ENCODE measurements around the gene AFF3. TPM values are rescaled to one million over a fixed set of nuclear protein-coding genes. Genes with fewer than 3 reads are reported as not detected.
A peak's percentile ranks its signal among the peaks of the same experiment; 100 is the strongest.

The AFF3 gene
- polyA plus RNA-seq, 3 donors from 2014 or later: 1.4 to 7.4 (median 3.8) TPM

- Mint-ChIP-seq H3K4me1 (peaks cover 8 to 18% of the 10 kb centered on the region in 2 donors), H3K4me3 (no peak overlapping the region)
- DNase-seq: no peak
Observed at GRCh38 chr2:100066856-100067255, 75.5 kb downstream of the AFF3 start.

DNA sequence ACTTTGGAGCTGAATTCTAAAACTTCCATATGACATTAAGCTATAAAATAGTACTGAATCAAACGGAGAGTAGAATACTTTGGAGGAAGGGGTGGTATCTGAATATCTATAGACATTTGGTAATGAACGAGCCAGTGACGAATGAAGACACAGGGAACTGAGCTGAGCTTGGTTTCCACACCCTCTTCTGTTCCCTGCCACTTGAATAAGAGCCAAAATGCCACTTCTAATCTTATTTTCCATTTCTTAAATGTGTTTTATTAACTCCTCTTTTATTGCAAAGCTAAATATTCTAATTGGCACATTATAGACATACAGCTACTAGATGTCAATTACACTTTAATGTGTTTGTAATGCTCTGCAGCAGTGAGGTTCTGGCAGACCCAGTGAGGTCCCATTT lies 76.1 kb downstream of the AFF3 start:
- no peaks in the 10 kb centered on the region for H3K36me3 Mint-ChIP-seq
- H3K27me3 Mint-ChIP-seq (ENCODE audit: low read depth in 3 of 3): peaks cover 0 to under 1% (median 0%) of the 10 kb centered on the region in 3 donors
- DNase-seq: no peak
- H3K4me3 Mint-ChIP-seq: no peak overlapping the region
- H3K4me1 Mint-ChIP-seq: peaks cover 12 to 15% of the 10 kb centered on the region in 2 donors
- H3K9me3 Mint-ChIP-seq: peaks cover 0 to 6% (median 0%) of the 10 kb centered on the region in 6 donors
- H3K27ac Mint-ChIP-seq: no peak overlapping the region

More at GRCh38 chr2:100066856-100067255, 75.5 kb downstream of the AFF3 start:
- Mint-ChIP-seq H3K36me3 (no peaks in the 10 kb centered on the region), H3K27ac (no peak overlapping the region), H3K9me3 (peaks cover 0 to 6% (median 0%) of the 10 kb centered on the region in 6 donors), H3K27me3 (ENCODE audit: low read depth in 3 of 3) (peaks cover 0 to 4% (median 0%) of the 10 kb centered on the region in 3 donors)

DNA sequence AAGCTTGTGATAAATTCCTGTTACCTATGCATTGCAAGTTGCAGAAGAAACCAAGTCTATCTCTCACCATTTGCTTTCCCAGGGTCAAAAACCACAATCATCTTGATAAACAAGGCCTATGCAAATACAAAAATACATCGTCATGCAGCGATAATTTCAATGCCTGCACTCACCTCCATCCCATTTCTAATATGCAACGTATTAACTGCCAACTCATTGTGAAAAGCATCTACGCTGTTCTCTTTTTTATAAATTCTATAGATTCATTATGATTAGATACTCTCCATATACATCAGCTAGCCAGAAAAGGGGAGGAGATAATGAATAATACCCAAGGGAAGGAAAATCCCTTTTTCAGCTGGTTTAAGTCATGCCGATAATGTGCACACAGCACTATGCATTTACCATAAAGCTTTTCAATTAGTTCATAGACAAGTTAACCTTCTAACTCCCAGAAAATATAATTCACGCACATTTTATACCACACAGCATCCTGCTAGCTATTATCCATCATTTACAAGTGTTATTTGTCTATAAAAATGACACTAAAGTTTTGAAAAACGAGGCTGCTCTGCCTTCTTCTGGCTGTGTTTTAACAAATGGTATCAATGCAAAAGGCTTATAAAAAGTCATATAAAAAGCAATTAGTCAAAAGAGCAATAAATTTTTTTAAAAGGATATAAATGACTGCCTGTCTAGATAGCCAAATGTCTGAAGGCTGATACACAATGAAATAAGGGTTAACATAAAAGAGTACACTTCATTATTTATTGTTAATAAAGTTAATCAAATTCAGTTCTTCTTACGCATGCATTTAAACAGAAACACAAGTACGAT lies 77.6 kb downstream of the AFF3 start:
- peaks cover 16 to 21% of the 10 kb centered on the region in 2 donors for H3K4me1 Mint-ChIP-seq
- no peak overlapping the region for H3K4me3 Mint-ChIP-seq
- H3K27ac Mint-ChIP-seq: no peak overlapping the region
- peaks cover 0 to 6% (median 0%) of the 10 kb centered on the region in 6 donors for H3K9me3 Mint-ChIP-seq
- H3K36me3 Mint-ChIP-seq: no peaks in the 10 kb centered on the region
- no peak for DNase-seq
- H3K27me3 Mint-ChIP-seq (ENCODE audit: low read depth in 3 of 3): no peaks in the 10 kb centered on the region

DNA sequence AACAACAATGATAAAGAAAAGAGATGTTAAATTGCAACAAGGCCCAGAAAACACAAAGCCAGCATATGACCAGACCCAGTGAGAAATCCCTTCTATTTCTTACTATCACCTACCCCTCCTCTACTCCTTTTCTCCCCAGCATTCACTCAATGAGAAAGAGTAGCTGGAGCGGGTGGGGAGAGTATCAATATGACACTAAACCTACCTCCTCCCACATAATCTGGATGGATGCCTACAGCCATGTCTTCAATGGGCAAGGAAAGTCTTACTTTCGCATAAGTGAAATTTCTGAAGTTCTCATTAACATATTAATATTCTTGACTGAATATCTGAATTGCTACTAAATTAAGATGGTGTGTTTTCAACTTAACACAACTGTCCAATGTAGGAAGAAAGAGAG lies 78.2 kb downstream of the AFF3 start:
- peaks cover 16 to 21% of the 10 kb centered on the region in 2 donors for H3K4me1 Mint-ChIP-seq

GRCh38 chr2:100063459-100063953 lies 78.9 kb downstream of the AFF3 start:
- peaks cover 16 to 21% of the 10 kb centered on the region in 2 donors for H3K4me1 Mint-ChIP-seq
- H3K36me3 Mint-ChIP-seq: no peaks in the 10 kb centered on the region
- DNase-seq: no peak
- no peak overlapping the region for H3K4me3 Mint-ChIP-seq
- H3K27me3 Mint-ChIP-seq (ENCODE audit: low read depth in 3 of 3): no peaks in the 10 kb centered on the region
- H3K9me3 Mint-ChIP-seq: peaks cover 0 to 6% (median 0%) of the 10 kb centered on the region in 6 donors
- no peak overlapping the region for H3K27ac Mint-ChIP-seq

More for the DNA sequence above, 78.2 kb downstream of the AFF3 start:
- Mint-ChIP-seq H3K27me3 (ENCODE audit: low read depth in 3 of 3) (no peaks in the 10 kb centered on the region), H3K27ac (no peak overlapping the region), H3K36me3 (no peaks in the 10 kb centered on the region), H3K9me3 (peaks cover 0 to 6% (median 0%) of the 10 kb centered on the region in 6 donors), H3K4me3 (no peak overlapping the region)
- no peak for DNase-seq

- Mint-ChIP-seq H3K4me3 (no peak overlapping the region), H3K36me3 (no peaks in the 10 kb centered on the region), H3K27me3 (ENCODE audit: low read depth in 3 of 3) (no peaks in the 10 kb centered on the region), H3K9me3 (peaks cover 0 to 6% (median 0%) of the 10 kb centered on the region in 6 donors), H3K27ac (no peak overlapping the region), H3K4me1 (peaks cover 16 to 21% of the 10 kb centered on the region in 2 donors)
- DNase-seq: no peak
Observed at GRCh38 chr2:100062336-100062735, 80.1 kb downstream of the AFF3 start.

GRCh38 chr2:100060875-100061274 lies 81.5 kb downstream of the AFF3 start:
- Mint-ChIP-seq H3K27me3 (ENCODE audit: low read depth in 3 of 3) (no peaks in the 10 kb centered on the region), H3K4me1 (peaks cover 16 to 21% of the 10 kb centered on the region in 2 donors), H3K36me3 (no peaks in the 10 kb centered on the region), H3K27ac (peak overlapping the region in 2 of 6 donors; percentile 12 to 81), H3K9me3 (peaks cover 0 to 6% (median 0%) of the 10 kb centered on the region in 6 donors), H3K4me3 (peak overlapping the region in 2 of 5 donors; percentile 6 to 66)
- peak; percentile 9 to 27 (median 25) for DNase-seq

- Mint-ChIP-seq H3K4me3 (no peak overlapping the region), H3K27ac (no peak overlapping the region), H3K27me3 (ENCODE audit: low read depth in 3 of 3) (peaks cover 0 to 2% (median 0%) of the 10 kb centered on the region in 3 donors), H3K9me3 (peaks cover 0 to 6% (median 0%) of the 10 kb centered on the region in 6 donors), H3K4me1 (peaks cover 16 to 21% of the 10 kb centered on the region in 2 donors), H3K36me3 (no peaks in the 10 kb centered on the region)
- DNase-seq: no peak
Observed at GRCh38 chr2:100059638-100060037, 82.8 kb downstream of the AFF3 start.

DNA sequence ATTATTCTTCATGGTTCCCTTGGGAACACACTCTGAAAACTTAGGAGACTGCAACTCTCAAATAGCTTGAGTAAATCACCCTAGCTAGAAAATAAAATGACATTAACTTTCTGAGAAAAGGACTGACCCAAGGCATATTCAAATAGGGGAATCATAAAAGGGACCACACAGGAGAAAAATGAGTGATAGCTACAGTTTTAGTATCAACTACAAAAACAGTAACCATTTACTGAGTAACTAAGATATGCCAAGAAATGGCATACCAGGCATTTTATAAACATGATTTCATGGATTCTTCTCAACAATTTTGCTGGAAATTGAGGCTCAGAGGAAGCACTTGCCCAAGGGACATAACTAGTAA lies 84.5 kb downstream of the AFF3 start:
- H3K4me3 Mint-ChIP-seq: no peak overlapping the region
- H3K27me3 Mint-ChIP-seq (ENCODE audit: low read depth in 3 of 3): peaks cover 0 to 2% (median 0%) of the 10 kb centered on the region in 3 donors
- H3K27ac Mint-ChIP-seq: no peak overlapping the region
- H3K4me1 Mint-ChIP-seq: peaks cover 10 to 11% of the 10 kb centered on the region in 2 donors
- H3K9me3 Mint-ChIP-seq: no peaks in the 10 kb centered on the region
- no peak for DNase-seq
- no peaks in the 10 kb centered on the region for H3K36me3 Mint-ChIP-seq

DNA sequence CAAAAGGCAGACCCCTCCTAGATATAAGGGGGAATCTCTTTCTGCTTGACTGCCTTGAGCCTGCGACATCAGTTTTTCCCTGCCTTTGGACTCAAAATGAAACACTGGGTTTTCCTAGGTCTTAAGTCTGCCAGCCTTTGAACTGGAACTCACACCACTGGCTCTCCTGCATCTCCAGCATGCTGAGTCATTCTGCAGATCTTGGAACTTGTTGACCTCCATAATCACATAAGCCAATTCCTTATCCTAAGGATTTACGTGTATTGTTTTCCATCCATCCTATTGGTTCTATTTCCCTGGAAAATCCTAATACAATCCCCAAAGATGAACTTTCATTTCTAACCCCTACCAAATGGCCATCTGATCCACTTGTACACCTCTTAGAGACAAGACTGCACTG lies 88.0 kb downstream of the AFF3 start:
- Mint-ChIP-seq H3K27ac (no peak overlapping the region), H3K9me3 (no peaks in the 10 kb centered on the region), H3K4me1 (no peaks in the 10 kb centered on the region), H3K4me3 (no peak overlapping the region), H3K27me3 (ENCODE audit: low read depth in 3 of 3) (peaks cover 0 to 2% (median 0%) of the 10 kb centered on the region in 3 donors), H3K36me3 (no peaks in the 10 kb centered on the region)
- DNase-seq: no peak

DNA sequence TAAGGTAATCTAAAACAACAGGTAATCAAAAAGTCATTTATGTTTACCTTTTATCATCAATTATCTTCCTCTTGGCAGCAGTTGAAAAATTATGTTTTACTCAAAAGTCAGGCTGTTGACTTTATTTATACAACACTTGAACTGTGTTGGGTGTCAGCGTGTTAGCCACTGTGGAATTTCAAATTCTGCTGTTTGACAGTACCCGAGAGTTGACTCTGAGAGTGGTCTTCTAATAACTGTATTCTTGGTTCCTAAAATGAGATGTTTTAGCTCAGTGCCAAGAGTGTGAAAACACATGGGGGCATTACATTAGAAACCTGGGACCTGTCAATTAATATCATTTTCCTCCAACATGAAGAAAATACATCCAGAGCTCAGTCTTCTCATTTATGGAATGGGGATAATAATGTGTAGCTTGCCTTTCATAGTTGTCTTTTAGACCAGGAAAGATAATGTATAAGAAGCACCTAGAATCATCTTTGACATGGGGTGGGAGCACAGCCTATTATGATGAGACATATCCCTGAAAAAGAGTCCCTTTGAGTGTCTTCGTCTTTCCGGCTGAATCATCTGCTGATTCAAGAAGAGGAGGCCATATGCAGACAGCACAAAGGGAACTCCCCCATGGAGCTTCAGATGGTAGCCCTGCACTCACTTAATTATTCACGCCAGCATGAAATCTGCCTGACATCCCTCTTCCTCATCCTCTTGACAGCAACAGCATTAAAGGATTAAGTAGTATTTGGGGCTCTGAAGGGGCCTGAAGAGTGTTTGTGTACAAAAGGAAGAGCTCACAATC lies 89.1 kb downstream of the AFF3 start:
- Mint-ChIP-seq H3K27me3 (ENCODE audit: low read depth in 3 of 3) (peaks cover 0 to 2% (median 0%) of the 10 kb centered on the region in 3 donors), H3K9me3 (no peaks in the 10 kb centered on the region), H3K27ac (no peak overlapping the region), H3K4me1 (no peaks in the 10 kb centered on the region), H3K36me3 (no peaks in the 10 kb centered on the region), H3K4me3 (no peak overlapping the region)
- no peak for DNase-seq

DNA sequence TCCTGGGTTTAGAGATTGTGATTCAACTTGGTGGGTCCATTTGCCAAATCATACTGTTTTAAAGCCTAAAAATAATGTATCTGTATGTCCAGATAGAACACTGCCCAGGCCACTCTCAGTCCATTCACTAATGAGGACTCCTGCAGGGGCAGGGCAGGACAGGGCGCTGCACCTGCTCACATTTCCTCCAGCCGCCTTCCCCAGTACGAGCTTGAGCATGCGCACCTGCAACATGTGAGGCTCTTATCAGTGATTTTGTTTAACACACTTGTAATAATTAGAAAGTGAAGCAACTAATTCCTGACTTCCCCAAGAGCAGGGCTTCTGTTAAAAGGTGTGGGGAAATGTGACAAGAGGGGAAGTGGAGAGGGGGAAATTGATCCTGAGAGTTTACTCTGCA lies 89.7 kb downstream of the AFF3 start:
- no peaks in the 10 kb centered on the region for H3K9me3 Mint-ChIP-seq
- no peak for DNase-seq
- H3K4me3 Mint-ChIP-seq: no peak overlapping the region
- H3K27ac Mint-ChIP-seq: no peak overlapping the region
- no peaks in the 10 kb centered on the region for H3K36me3 Mint-ChIP-seq
- no peaks in the 10 kb centered on the region for H3K4me1 Mint-ChIP-seq
- peaks cover 0 to 2% (median 0%) of the 10 kb centered on the region in 3 donors for H3K27me3 Mint-ChIP-seq (ENCODE audit: low read depth in 3 of 3)

DNA sequence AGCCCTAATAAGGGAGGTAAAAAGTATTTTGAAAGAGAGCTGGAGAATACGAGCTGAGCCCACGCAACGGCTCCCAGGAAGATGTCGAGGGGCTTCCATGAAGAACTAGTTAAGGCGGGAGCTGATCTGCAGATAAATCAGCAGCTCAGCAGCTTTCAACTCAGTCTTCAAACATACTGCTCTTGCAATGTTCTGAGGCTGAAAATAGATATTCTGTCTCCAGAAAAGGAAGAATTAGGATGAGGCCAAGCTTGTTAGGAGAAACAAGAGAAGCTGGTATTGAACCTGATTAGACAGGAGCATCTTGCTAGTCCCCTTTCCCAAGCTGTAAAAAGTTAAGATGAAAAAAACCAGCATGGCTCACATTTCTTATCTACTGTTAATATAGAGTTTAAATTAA lies 91.1 kb downstream of the AFF3 start:
- H3K4me1 Mint-ChIP-seq: no peaks in the 10 kb centered on the region
- H3K27me3 Mint-ChIP-seq (ENCODE audit: low read depth in 3 of 3): peaks cover 0 to 2% (median 0%) of the 10 kb centered on the region in 3 donors
- H3K36me3 Mint-ChIP-seq: no peaks in the 10 kb centered on the region
- no peak overlapping the region for H3K27ac Mint-ChIP-seq
- no peak overlapping the region for H3K4me3 Mint-ChIP-seq
- no peak for DNase-seq
- no peaks in the 10 kb centered on the region for H3K9me3 Mint-ChIP-seq

DNA sequence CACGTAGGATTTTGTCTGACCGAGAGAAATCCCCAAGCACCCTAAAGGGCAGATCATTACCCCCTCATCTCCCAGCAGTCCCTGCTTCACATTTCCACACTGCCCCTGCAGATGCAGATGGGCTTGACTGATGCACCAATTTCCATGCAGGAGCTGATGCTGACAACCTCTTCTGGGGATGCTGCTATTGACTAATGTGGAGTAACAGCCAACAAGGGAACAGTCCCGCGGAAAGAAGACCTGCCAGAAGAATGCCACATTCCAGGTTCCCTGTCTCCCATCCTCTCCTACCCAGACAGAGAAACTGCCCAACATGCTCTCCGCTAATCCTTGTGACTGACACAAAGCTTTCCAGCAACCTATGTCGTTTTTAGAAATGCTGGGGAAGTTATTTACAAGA lies 91.7 kb downstream of the AFF3 start:
- peaks cover 0 to 2% (median 0%) of the 10 kb centered on the region in 3 donors for H3K27me3 Mint-ChIP-seq (ENCODE audit: low read depth in 3 of 3)
- H3K9me3 Mint-ChIP-seq: no peaks in the 10 kb centered on the region
- no peak overlapping the region for H3K4me3 Mint-ChIP-seq
- H3K4me1 Mint-ChIP-seq: no peaks in the 10 kb centered on the region
- H3K27ac Mint-ChIP-seq: no peak overlapping the region
- no peak for DNase-seq
- H3K36me3 Mint-ChIP-seq: no peaks in the 10 kb centered on the region
